AG08395 (cell line): ENCODE measurements around the gene IFIT5.
"Not testable (repeated sequence)": the region's sequence is repeated elsewhere in the genome, so short reads cannot be mapped to it uniquely, and the experiment has no call there.

Experiments
- DNase-seq: peaks from one replicate; pipeline ENCODE4 v3.0.0; 2012; ENCODE audit warnings: mixed read lengths, low spot score

The IFIT5 gene

DNA sequence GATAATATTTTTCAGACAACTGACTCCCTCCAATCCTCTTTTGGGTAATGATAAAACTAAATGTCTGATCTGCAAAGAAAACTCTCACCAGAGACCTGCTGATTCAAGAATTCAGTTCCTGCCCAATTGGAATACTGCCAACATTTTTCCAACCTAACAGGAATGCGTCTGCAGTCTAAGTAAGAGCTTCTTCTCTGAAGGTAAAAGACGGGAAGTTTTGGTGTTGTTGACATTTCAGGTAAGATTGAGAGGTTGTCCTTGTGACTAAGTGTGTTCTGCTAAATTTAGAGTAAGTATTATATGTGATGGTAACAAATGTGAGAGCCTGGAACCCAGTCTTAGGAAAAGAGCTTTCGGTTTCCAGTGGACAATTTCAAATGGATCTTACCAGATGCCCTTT is 17.6 kb downstream of the IFIT5 start:
- peak; percentile 22 for DNase-seq

DNA sequence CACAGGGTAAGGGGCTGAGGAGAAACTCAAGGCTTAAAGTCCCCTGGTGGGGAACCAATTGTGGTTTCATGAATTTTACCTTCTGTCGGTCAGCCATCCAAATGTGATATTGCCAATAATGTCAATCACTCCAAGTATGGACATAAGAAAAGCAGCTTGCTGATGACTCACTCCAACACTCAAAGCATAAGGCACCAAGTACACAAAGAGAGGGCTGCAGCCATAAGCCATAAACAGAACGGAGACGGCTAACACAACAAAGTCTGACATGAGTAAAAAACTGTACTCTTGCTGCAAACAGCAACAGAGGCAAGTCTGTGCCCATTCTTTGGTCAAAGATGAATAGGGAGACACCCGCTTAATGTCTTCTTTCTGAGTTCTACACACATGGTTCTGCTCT is 24.2 kb downstream of the IFIT5 start:
- DNase-seq: no peak

DNA sequence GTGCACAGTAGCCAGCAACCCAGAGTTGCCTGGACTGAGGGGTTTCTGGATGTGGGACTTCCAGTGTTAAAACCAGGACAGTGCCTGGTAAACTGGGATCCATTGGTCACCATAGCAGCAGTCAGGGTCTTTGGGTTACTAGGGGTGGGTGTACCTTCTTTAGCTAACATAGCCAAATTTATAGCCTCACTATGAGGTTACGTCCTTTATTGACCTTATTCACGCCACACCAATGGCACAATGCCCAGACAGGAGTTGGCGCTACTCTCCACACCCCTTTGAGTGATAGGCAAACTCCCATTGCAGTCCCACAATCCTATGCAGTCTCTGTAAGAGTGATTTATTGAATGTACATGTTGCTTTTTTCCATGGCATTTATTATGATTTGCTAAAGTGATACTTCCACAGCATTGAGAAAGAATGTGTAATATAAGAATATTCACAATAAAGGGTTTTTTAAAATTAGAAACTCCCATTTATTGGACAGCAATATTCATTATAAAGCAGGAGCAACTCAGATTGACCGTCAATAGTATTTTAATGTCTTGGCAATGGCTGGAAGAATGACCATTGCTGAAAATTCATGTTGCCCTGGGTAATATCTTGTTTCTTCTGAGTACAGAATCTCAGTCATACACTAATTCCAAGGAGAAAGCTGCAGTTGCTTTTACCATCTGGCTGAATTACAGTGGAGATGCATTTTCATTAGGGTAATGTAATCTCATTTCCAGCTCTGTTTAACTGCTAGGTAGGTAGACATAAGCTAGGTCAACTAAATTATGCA is 26.1 kb downstream of the IFIT5 start:
- DNase-seq: no peak

DNA sequence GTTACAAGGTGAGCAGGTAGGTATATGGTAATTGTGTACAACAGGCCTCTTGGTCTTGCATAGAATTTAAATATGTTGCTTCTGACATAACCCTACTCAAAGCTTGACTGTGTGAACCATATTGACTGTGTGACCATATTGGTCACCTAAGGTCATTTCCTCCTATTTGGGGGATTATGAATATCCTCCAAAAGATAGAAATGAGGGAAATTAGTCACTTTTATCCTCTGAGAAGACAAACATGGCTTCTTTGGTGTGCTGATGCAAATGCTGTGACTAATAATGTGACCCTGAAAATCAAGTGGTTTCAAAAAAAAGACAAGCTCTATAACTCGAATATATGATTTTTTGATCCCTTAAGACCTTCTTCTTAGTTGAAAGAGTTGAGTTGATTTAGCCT is 27.9 kb downstream of the IFIT5 start:
- DNase-seq: no peak

DNA sequence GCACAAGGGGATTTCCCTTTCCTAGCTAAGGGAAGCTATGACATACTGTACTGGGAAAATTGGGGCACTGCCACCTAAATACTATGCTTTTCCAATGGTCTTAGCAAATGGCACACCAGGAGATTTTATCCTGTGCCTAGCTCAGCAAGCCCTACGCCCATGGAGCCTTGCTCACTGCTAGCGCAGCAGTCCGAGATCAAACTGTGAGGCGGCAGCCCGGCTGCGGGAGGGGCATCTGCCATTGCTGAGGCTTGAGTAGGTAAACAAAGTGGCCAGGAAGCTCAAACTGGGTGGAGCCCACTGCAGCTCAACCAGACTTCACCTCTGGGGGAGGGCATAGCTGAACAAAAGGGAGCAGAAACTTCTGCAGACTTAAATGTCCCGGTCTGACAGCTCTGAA is 30.5 kb downstream of the IFIT5 start:
- not testable (repeated sequence) for DNase-seq

DNA sequence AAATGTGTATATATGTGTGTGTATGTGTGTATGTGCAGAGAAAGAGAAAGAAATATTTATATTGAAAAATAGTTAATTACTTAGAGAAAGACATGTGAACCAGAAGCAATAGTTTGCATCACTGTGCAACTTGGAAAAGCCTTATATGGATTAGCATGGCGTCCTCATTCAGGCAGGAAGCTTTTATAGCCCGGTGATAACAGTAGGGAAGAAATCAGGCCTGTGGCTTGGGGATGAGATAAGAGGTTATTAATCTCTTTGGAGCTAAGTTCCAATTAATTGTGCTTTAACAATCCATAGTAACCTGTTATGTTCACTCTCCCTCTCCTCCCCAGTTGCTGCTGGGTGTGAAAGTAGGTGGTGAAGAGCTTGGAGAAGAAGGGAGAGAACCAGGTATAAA is 36.5 kb downstream of the IFIT5 start:
- no peak for DNase-seq

DNA sequence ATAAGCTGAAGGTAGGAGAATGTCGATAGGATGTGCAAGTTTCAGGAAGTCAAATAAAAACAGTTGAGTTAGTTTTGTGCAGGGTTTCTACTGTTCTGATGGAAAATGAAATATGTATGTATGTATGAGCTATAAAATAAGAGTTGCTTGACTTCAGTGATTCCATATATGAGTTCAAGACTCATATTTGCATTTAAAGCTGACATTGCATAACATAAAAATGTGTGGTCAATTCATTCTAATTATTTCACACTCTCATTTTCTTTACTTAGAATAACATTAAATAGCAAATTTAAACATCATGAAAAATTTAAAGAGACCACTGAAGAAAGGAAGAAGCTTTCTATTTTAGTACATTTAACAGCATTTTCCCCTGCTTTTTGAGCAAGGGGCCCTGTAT is 37.8 kb downstream of the IFIT5 start:
- DNase-seq: no peak

DNA sequence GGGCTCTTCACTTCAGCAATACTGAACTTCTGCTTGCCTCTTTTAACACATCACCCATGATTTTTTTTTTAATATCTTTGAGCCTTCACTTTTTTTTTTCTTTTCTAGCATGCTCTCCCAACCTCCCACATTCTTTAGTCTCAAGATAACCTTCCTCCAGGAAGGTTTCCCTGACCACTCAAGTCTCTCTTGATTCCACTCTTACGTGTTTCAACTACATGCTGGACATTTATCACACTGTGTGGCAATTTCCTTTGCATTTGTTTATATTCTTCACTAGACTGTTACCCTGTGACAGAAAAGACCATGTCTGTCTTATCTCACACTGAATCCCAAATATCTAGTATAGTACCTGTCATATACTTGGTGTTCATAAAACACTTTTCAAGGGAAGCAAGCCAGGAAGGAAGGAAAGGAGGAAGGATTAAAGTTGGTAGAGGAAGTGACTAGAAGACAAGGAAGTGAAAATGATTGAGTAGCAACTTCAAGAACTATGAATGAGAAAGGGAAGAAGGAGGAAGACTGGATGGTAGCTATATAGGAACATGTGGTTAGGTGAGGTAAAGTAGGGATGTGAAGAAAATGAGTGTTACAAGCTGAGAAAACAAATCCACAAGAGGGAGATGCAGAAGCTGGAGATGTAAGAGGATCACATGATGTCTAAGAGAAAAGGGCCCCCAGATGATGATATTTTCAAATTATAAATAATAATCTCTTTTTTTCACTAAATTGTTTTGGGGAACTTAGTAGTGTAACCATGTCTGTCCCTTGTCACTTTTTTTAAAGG is 40.4 kb downstream of the IFIT5 start:
- DNase-seq: no peak

DNA sequence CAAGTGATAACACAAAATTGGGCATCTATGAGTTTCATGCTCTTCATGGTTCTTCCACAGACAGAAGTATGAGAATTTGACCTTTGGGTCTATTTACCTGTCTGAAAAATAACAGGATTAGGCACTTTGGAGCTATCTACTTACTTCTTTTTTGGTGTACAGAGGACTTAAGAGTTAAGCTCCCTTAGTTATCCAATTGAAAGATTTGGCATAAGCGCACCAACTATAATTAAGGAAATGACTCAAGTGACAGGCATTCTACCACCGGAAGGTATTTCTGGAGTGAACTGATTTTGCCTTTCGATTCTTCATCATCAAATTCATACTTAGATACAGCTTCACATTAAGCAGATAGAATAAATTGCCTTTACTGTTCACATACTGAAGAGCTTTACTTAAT is 43.9 kb downstream of the IFIT5 start:
- peak; percentile 49 for DNase-seq

DNA sequence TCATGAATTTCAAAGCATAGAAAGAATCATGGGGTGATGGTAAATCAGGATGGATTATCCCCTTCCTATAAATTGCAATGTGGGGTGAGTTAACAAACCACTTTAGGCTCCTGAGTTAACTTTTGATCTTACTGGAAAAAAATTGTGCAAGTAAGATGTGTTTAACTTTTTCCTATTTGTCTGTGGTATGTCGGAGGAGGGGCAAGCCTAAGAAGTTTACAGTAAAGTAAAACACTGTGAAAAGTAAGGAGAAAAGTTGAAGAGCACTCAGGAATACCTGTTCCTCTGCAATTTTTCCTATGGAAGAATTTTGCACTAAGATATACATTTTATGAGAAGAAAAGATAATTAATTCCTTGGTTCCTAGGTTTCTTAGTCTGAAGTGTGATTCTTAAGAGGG is 44.4 kb downstream of the IFIT5 start:
- DNase-seq: no peak

DNA sequence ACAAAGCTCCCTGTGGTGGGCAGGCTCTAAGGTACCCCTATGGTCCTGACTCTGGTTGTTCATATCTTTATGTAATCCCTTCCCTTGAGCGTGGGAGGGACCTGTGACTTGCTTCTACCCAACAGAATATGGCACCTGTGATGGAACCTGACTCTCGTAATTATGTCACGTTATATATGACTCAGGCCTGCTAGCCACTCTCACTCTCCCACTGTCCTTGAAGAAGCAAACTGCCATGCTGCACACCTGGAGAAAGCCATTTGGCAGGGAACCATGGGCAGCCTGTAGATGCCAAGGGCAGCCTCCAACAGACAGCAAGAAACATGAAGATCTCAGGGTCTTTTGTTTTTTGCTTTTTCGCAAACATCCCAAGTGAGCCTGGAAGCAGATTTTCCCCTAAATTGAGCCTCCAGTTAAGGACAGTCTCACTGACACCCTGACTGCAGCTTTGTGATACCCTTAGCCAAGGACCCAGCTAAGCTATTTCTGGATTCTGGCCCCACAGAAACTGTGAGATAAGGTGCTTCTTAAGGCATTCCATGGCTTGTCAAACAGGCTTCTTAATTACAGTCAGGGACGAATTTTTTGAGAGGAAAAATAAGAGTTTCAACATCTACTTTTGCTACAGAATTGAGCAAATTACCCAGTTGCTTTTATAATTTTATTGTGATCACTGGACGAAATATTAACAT is 49.6 kb downstream of the IFIT5 start:
- DNase-seq: no peak

DNA sequence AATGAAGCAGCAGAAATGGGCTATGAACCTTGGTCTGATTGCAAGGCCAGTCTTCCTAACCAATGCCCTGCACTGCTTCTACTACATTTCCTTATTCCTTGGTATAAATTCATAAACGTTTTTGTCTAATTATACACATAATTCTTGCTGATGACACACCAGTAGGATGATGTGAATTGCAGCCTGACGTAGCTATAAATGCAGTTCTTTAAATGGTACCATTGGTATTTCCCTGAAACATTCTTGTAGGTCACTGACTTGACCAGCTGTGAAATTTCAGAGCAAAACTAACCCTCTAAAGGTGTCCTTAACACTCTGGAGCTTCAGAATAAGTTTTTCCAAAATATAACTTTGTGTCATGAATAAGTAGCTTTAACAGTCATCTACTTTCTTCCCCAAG is 50.8 kb downstream of the IFIT5 start:
- no peak for DNase-seq

DNA sequence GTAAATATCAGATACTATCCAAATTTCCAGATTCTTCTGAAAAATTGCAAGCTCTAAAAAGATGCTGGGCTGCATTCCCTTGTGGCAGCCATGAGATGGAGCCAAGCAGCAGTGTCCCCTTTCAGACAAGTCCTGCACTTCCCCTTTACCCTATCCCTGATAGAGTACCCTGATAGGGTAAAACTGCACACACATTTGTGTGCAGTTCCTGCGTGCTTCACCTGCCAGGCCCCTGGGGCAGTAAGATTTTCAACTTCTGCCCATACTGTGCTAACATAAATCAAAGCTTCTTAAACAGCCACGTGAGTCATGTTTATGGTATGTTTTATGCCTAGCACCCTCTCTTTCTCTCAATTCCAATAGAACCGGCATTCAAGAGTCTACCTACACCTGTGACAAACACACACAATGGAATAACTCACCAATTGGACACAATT is 52.2 kb downstream of the IFIT5 start:
- peak; percentile 30 for DNase-seq

DNA sequence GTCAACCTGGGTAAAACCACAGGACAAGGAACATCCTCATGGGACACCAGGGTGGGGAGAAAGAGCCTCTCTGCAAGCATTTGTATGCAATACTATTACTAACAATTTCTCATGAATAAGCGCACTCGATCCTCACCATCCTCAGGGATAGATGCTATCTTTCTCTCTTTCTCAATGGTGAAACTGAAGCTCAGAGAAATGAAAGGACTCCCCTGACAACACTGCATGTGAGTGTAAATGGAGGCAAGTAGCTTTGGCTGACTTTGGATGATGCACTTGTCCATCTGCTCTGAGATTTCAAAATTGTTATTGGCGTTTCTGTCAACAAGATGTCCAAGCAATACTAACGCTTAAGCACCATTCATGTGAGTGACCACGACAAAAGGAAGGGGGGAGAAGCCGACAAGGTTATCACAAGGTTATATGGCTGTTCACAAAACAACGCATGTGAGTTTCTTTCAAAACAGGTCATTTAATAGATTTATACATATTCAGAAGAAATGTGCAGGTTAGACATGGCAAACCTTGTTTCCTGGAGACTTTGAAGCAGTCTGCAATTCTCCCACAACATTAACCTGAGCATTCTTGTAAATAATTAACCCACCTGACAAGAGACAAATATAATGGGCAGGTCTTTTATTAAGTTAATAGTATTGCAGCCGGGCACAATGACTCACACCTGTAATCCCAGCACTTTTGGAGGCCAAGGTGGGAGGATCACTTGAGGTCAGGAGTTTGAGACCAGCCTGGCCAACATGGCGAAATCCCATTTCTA is 54.0 kb downstream of the IFIT5 start:
- no peak for DNase-seq

DNA sequence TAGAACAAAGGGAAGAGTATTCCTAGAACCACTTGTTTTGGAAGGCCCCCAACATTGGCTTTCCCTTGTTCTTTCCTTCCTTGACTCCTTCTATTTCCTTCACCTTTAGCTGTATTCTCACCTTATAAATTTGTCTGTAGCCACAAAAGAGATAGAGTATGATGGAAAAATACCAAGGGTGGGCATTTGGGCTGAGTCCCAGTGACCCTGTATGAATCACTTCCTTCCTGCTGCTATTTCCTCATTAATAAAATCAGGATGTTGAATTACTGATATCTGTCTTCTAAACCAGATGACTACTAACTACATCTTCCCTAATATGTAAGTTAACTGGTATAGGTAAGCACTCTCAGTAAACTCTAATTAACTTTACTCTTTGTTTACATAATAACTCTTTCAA is 55.1 kb downstream of the IFIT5 start:
- DNase-seq: no peak
